IPS-NIHi11 (cell line): ENCODE results near the gene FSTL4.
"Not testable (repeated sequence)": the region's sequence is repeated elsewhere in the genome, so short reads cannot be mapped to it uniquely, and the experiment has no call there.

ENCODE experiments used
- DNase-seq: peaks from one replicate; pipeline ENCODE4 v3.0.0; 2012; ENCODE audit warnings: mixed read lengths, low spot score

The FSTL4 gene

GRCh38 chr5:133401731-133402347, 210.5 kb downstream of the FSTL4 start:
- no peak for DNase-seq

GRCh38 chr5:133400831-133401351, 211.4 kb downstream of the FSTL4 start:
- DNase-seq = peak; percentile 46

GRCh38 chr5:133400120-133400519, 212.2 kb downstream of the FSTL4 start:
- no peak for DNase-seq

GRCh38 chr5:133399247-133399891, 213.0 kb downstream of the FSTL4 start:
- no peak for DNase-seq

GRCh38 chr5:133398646-133399101, 213.7 kb downstream of the FSTL4 start:
- no peak for DNase-seq

- no peak for DNase-seq
Observed at GRCh38 chr5:133397990-133398645, 214.2 kb downstream of the FSTL4 start.

GRCh38 chr5:133397348-133397747, 215.0 kb downstream of the FSTL4 start:
- no peak for DNase-seq

- no peak for DNase-seq
Observed at GRCh38 chr5:133396814-133397213, 215.5 kb downstream of the FSTL4 start.

- peak; percentile 56 for DNase-seq
Observed at GRCh38 chr5:133396187-133396741, 216.1 kb downstream of the FSTL4 start.

- DNase-seq = not testable (repeated sequence)
Observed at GRCh38 chr5:133395207-133395606, 217.1 kb downstream of the FSTL4 start.

- DNase-seq = not testable (repeated sequence)
Observed at GRCh38 chr5:133394477-133394817, 217.9 kb downstream of the FSTL4 start.

- DNase-seq = no peak
Observed at GRCh38 chr5:133393776-133394476, 218.4 kb downstream of the FSTL4 start.

GRCh38 chr5:133392448-133392847, 219.9 kb downstream of the FSTL4 start:
- no peak for DNase-seq

- no peak for DNase-seq
Observed at GRCh38 chr5:133391354-133392136, 220.8 kb downstream of the FSTL4 start.

- no peak for DNase-seq
Observed at GRCh38 chr5:133390416-133391353, 221.7 kb downstream of the FSTL4 start.

- no peak for DNase-seq
Observed at GRCh38 chr5:133389066-133389590, 223.2 kb downstream of the FSTL4 start.

- no peak for DNase-seq
Observed at GRCh38 chr5:133387621-133388020, 224.7 kb downstream of the FSTL4 start.

- DNase-seq = no peak
Observed at GRCh38 chr5:133387091-133387490, 225.2 kb downstream of the FSTL4 start.

- no peak for DNase-seq
Observed at GRCh38 chr5:133386662-133387061, 225.7 kb downstream of the FSTL4 start.

- DNase-seq = no peak
Observed at GRCh38 chr5:133385346-133385745, 227.0 kb downstream of the FSTL4 start.
